HepG2 (cell line): ENCODE results near the gene CMTM8. TPM values are rescaled to one million over a fixed set of nuclear protein-coding genes. Genes with fewer than 3 reads are reported as not detected.

Experiments used
- AGO1 ChIP-seq: fragments of 200-400 bp; formaldehyde crosslinking; IDR thresholded peaks from 2 replicates; pipeline ENCODE4 v1.6.1; 2017; ENCODE audit warnings: mild to moderate bottlenecking, low read depth, low read length, moderate library complexity; ENCODE audit not compliant: poor library complexity, severe bottlenecking
- ELF4 ChIP-seq: sonication (generic); formaldehyde crosslinking; IDR thresholded peaks from 2 replicates; pipeline ENCODE4 v1.5.0; 2020; ENCODE audit warnings: missing genetic modification reagents, mild to moderate bottlenecking, moderate library complexity, borderline replicate concordance
- EP300 ChIP-seq, 3 experiments: sonication (generic) in 1 of 3; formaldehyde crosslinking in 1 of 3; IDR thresholded peaks; 2 replicates each; pipeline versions ENCODE4 v1.5.1 to v1.6.1; 2011 to 2020; ENCODE audit warnings: low read depth in 2 of 3, low read length in 2 of 3, borderline replicate concordance in 1 of 3, improper control_type of control experiment in 1 of 3, mild to moderate bottlenecking in 1 of 3, missing genetic modification reagents in 1 of 3, moderate library complexity in 1 of 3
- GATA4 ChIP-seq: sonication (generic); IDR thresholded peaks from 2 replicates; pipeline ENCODE4 v1.6.1; 2016; ENCODE audit warnings: antibody characterized with exemption, low read depth, borderline replicate concordance
- GPN1 ChIP-seq: sonication (generic); formaldehyde crosslinking; IDR thresholded peaks from 2 replicates; pipeline ENCODE4 v1.5.1; 2020; ENCODE audit warnings: missing genetic modification reagents, borderline replicate concordance
- HDAC6 ChIP-seq: fragments of 200-600 bp; sonication (generic); IDR thresholded peaks from 2 replicates; pipeline ENCODE4 v1.7.0; 2017; ENCODE audit warnings: mild to moderate bottlenecking, antibody characterized with exemption, low read length, low read depth
- ISL2 ChIP-seq: sonication (generic); formaldehyde crosslinking; IDR thresholded peaks from 2 replicates; pipeline ENCODE4 v1.5.0; 2020; ENCODE audit warnings: missing genetic modification reagents
- ISX ChIP-seq: sonication (generic); formaldehyde crosslinking; conservative IDR thresholded peaks from 2 replicates; pipeline ENCODE4 v1.5.0; 2020; ENCODE audit warnings: missing genetic modification reagents
- KLF16 ChIP-seq, 2 experiments: sonication (generic) in 1 of 2; formaldehyde crosslinking in 1 of 2; IDR thresholded peaks; 2 replicates each; pipeline versions ENCODE4 v1.6.1 to v1.8.0; 2016 to 2023; ENCODE audit warnings: missing genetic modification reagents in 2 of 2, missing compliant biosample characterization in 1 of 2
- TMF1 ChIP-seq: sonication (generic); formaldehyde crosslinking; IDR thresholded peaks from 2 replicates; pipeline ENCODE4 v1.8.1; 2022; ENCODE audit warnings: low read depth, missing genetic modification reagents
- ZNF263 ChIP-seq: sonication (generic); formaldehyde crosslinking; IDR thresholded peaks from 2 replicates; pipeline ENCODE4 v1.4.0; 2020; ENCODE audit warnings: missing genetic modification reagents
- ZNF577 ChIP-seq: sonication (generic); formaldehyde crosslinking; IDR thresholded peaks from 2 replicates; pipeline ENCODE4 v1.4.0; 2020; ENCODE audit warnings: mild to moderate bottlenecking, low read depth, missing genetic modification reagents, borderline replicate concordance
- ZNF768 ChIP-seq: sonication (generic); formaldehyde crosslinking; IDR thresholded peaks from 2 replicates; pipeline ENCODE4 v1.4.0; 2020; ENCODE audit warnings: missing genetic modification reagents
- ZZZ3 ChIP-seq: sonication (generic); formaldehyde crosslinking; IDR thresholded peaks from 2 replicates; pipeline ENCODE4 v1.4.0; 2020; ENCODE audit warnings: missing genetic modification reagents, mild to moderate bottlenecking, borderline replicate concordance
- polyA plus RNA-seq, 8 experiments: library from polyadenylated mRNA; depleted of rRNA in 3 of 8; stranded (reverse) in 7 of 8; unstranded in 1 of 8; fragments of >200 nt; fragmentation: Illumina TruSeq in 4 of 8; extraction: Trizol in 4 of 8; gene quantifications; 2 replicates each; pipeline versions ENCODE4 v1.2.1 to v1.2.3, GENCODE V29; 2011 to 2016; ENCODE audit warnings: low read depth in 4 of 8, missing spikeins in 1 of 8, mixed read lengths in 1 of 8; ENCODE audit not compliant: insufficient read depth in 1 of 8
- total RNA-seq, 5 experiments: library from RNA; depleted of rRNA; stranded (reverse); fragments of >200 nt; fragmentation: Illumina TruSeq; extraction: Trizol; gene quantifications; 2 replicates each; pipeline ENCODE4 v1.2.3, GENCODE V29; 2016; ENCODE audit warnings: low read depth in 1 of 5
- TF ChIP-seq, protein P1 (sequence below): sonication (generic); formaldehyde crosslinking; IDR thresholded peaks from 2 replicates; pipeline ENCODE4 v1.4.0; 2020; ENCODE audit warnings: missing genetic modification reagents
- TF ChIP-seq, protein P2 (sequence below): sonication (generic); formaldehyde crosslinking; IDR thresholded peaks from 2 replicates; pipeline ENCODE4 v1.4.0; 2020; ENCODE audit warnings: missing genetic modification reagents, borderline replicate concordance
- TF ChIP-seq, protein P3 (sequence below): sonication (generic); formaldehyde crosslinking; IDR thresholded peaks from 2 replicates; pipeline ENCODE4 v1.8.0; 2022; ENCODE audit warnings: missing genetic modification reagents, mild to moderate bottlenecking, inconsistent platforms, borderline replicate concordance
- TF ChIP-seq, protein P4 (sequence below): sonication (generic); formaldehyde crosslinking; conservative IDR thresholded peaks from 2 replicates; pipeline ENCODE4 v1.4.0; 2020; ENCODE audit warnings: mild to moderate bottlenecking, missing genetic modification reagents, moderate library complexity

CMTM8 gene
- total and polyA plus RNA-seq, 2 of the 13 experiments (the other 11 are each of a cell fraction or from before 2014, with no cell fraction given) = 8.9 to 15.8 TPM

DNA sequence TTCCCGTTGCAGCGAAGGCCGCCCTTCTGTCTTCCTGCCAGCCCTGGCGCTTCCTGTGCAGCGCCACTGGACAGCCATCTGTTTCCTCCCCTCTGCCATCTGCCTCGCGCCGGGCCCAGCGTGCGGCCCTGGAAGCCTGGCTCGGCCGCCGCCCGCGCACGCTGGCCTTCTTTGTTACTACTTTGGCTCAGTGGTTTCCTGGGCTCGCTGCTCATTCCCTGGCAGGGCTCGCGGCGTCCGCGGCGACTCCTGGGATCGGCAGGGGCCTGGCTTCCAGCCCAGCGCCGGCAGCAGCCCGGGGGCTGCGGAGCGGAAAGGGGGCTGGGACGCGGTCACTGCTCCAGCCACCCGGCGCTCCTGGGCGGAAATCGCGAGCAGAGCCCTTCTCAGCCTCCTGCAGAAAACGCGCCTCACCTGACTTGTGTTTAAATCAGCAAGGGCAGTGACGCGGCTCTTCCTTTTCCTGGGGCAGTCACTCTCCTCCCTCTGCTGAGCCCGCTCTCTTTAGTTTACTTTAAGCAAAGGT is 163.1 kb downstream of the CMTM8 start (continued):
- no peak for TF ChIP-seq GPN1 (CRISPR knock-in tag)
- TF ChIP-seq ISL2 (CRISPR knock-in tag) = peak; percentile 34
- TF ChIP-seq KLF16 (CRISPR knock-in tag; IDR thresholded peaks at IDR 0.05) = peak in 1 of 2 experiments; percentile 42; a peak in 2 of 4 replicates
- TF ChIP-seq, protein P1, sequence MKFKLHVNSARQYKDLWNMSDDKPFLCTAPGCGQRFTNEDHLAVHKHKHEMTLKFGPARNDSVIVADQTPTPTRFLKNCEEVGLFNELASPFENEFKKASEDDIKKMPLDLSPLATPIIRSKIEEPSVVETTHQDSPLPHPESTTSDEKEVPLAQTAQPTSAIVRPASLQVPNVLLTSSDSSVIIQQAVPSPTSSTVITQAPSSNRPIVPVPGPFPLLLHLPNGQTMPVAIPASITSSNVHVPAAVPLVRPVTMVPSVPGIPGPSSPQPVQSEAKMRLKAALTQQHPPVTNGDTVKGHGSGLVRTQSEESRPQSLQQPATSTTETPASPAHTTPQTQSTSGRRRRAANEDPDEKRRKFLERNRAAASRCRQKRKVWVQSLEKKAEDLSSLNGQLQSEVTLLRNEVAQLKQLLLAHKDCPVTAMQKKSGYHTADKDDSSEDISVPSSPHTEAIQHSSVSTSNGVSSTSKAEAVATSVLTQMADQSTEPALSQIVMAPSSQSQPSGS (CRISPR knock-in tag) = no peak
- no peak for TF ChIP-seq AGO1
- no peak for TF ChIP-seq GATA4
- TF ChIP-seq TMF1 (CRISPR knock-in tag) = peak; percentile 51; the same call in 1 of the 2 replicates
- TF ChIP-seq ELF4 (CRISPR knock-in tag) = 0 out of 2 replicates have a peak, but pooled peaks have one; percentile 59
- TF ChIP-seq ISX (CRISPR knock-in tag) = no peak
- no peak for TF ChIP-seq EP300 (IDR thresholded peaks at IDR 0.05; ENCODE audit: low read depth in 2 of 2, low read length in 2 of 2)
- TF ChIP-seq EP300 (CRISPR knock-in tag; IDR thresholded peaks at IDR 0.05; ENCODE audit: borderline replicate concordance) = no peak
- TF ChIP-seq HDAC6 = no peak
- TF ChIP-seq ZNF263 (CRISPR knock-in tag) = no peak; the same call in 1 of the 2 replicates
- TF ChIP-seq, protein P2, sequence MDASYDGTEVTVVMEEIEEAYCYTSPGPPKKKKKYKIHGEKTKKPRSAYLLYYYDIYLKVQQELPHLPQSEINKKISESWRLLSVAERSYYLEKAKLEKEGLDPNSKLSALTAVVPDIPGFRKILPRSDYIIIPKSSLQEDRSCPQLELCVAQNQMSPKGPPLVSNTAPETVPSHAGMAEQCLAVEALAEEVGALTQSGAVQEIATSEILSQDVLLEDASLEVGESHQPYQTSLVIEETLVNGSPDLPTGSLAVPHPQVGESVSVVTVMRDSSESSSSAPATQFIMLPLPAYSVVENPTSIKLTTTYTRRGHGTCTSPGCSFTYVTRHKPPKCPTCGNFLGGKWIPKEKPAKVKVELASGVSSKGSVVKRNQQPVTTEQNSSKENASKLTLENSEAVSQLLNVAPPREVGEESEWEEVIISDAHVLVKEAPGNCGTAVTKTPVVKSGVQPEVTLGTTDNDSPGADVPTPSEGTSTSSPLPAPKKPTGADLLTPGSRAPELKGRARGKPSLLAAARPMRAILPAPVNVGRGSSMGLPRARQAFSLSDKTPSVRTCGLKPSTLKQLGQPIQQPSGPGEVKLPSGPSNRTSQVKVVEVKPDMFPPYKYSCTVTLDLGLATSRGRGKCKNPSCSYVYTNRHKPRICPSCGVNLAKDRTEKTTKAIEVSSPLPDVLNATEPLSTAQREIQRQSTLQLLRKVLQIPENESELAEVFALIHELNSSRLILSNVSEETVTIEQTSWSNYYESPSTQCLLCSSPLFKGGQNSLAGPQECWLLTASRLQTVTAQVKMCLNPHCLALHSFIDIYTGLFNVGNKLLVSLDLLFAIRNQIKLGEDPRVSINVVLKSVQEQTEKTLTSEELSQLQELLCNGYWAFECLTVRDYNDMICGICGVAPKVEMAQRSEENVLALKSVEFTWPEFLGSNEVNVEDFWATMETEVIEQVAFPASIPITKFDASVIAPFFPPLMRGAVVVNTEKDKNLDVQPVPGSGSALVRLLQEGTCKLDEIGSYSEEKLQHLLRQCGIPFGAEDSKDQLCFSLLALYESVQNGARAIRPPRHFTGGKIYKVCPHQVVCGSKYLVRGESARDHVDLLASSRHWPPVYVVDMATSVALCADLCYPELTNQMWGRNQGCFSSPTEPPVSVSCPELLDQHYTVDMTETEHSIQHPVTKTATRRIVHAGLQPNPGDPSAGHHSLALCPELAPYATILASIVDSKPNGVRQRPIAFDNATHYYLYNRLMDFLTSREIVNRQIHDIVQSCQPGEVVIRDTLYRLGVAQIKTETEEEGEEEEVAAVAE (CRISPR knock-in tag) = no peak
- TF ChIP-seq, protein P3, sequence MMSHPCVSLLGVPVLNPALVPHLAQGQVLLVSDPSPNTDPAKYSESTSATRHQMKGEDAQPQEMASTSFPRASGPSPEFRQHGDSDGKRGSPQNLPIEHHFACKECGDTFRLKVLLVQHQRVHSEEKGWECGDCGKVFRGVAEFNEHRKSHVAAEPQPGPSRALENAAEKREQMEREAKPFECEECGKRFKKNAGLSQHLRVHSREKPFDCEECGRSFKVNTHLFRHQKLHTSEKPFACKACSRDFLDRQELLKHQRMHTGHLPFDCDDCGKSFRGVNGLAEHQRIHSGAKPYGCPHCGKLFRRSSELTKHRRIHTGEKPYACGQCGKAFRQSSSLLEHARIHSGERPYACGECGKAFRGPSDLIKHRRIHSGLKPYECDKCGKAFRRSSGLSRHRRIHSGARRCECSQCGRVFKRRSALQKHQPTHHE (CRISPR knock-in tag) = peak; percentile 69; the same call in 1 of the 2 replicates
- no peak for TF ChIP-seq ZNF577 (CRISPR knock-in tag)
- TF ChIP-seq, protein P4, sequence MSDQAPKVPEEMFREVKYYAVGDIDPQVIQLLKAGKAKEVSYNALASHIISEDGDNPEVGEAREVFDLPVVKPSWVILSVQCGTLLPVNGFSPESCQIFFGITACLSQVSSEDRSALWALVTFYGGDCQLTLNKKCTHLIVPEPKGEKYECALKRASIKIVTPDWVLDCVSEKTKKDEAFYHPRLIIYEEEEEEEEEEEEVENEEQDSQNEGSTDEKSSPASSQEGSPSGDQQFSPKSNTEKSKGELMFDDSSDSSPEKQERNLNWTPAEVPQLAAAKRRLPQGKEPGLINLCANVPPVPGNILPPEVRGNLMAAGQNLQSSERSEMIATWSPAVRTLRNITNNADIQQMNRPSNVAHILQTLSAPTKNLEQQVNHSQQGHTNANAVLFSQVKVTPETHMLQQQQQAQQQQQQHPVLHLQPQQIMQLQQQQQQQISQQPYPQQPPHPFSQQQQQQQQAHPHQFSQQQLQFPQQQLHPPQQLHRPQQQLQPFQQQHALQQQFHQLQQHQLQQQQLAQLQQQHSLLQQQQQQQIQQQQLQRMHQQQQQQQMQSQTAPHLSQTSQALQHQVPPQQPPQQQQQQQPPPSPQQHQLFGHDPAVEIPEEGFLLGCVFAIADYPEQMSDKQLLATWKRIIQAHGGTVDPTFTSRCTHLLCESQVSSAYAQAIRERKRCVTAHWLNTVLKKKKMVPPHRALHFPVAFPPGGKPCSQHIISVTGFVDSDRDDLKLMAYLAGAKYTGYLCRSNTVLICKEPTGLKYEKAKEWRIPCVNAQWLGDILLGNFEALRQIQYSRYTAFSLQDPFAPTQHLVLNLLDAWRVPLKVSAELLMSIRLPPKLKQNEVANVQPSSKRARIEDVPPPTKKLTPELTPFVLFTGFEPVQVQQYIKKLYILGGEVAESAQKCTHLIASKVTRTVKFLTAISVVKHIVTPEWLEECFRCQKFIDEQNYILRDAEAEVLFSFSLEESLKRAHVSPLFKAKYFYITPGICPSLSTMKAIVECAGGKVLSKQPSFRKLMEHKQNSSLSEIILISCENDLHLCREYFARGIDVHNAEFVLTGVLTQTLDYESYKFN (CRISPR knock-in tag) = 0 out of 2 replicates have a peak, but pooled peaks have one; percentile 36
- TF ChIP-seq ZNF768 (CRISPR knock-in tag) = peak; percentile 86; the same call in 1 of the 2 replicates
- no peak for TF ChIP-seq ZZZ3 (CRISPR knock-in tag)
